Activated CD8-positive, alpha-beta T cell treated with anti-CD3 and anti-CD28 coated beads for 36 hours (primary cell): ENCODE results near the gene IRGC. TPM values are rescaled to one million over a fixed set of nuclear protein-coding genes. Genes with fewer than 3 reads are reported as not detected.

Experiments
- ATAC-seq: fragments of 200-7000 bp; cut with Tn5 transposase; one replicate; pipeline ENCODE4 v1.10.0; 2021; ENCODE audit warnings: mild to moderate bottlenecking, moderate library complexity
- CTCF ChIA-PET: fragments of 350-600 bp; sonication (Branson Sonifier 250); formaldehyde crosslinking; loops from one replicate; lab custom pipeline; 2021; ENCODE audit warnings: antibody characterized with exemption; lab: Charles Lee
- POLR2A ChIA-PET: fragments of 350-600 bp; sonication (Branson Sonifier 250); formaldehyde crosslinking; loops from one replicate; lab custom pipeline; 2021; ENCODE audit warnings: antibody characterized with exemption; lab: Charles Lee
- DNase-seq: peaks from one replicate; pipeline ENCODE4 v3.0.0-alpha.2; 2020
- H3K27ac Mint-ChIP-seq: one replicate; pipeline ENCODE4 v1.8.0; 2021; ENCODE audit warnings: mild to moderate bottlenecking, mixed read lengths
- H3K27me3 Mint-ChIP-seq: one replicate; pipeline ENCODE4 v1.8.0; 2021; ENCODE audit warnings: mixed read lengths
- H3K36me3 Mint-ChIP-seq: one replicate; pipeline ENCODE4 v1.8.0; 2021; ENCODE audit warnings: low read depth, mixed read lengths
- H3K4me1 Mint-ChIP-seq: one replicate; pipeline ENCODE4 v1.8.0; 2021; ENCODE audit warnings: low read depth, mixed read lengths
- H3K4me3 Mint-ChIP-seq: one replicate; pipeline ENCODE4 v1.8.0; 2021; ENCODE audit warnings: mild to moderate bottlenecking, moderate library complexity, mixed read lengths
- H3K9me3 Mint-ChIP-seq: one replicate; pipeline ENCODE4 v1.8.0; 2021; ENCODE audit warnings: mixed read lengths
- intact Hi-C: fragments of 100-400 bp; cut with micrococcal nuclease; formaldehyde crosslinking; loops from one replicate; pipeline ENCODE4 v1.10.0; 2022
- total RNA-seq, 2 experiments: library from RNA; stranded (reverse); gene quantifications; one replicate each; pipeline ENCODE4 v1.2.3, GENCODE V29; 2021
- TF ChIP-seq, protein P1 (sequence below): fragments of 200-600 bp; IDR thresholded peaks from one replicate; pipeline ENCODE4 v1.8.0; 2022; ENCODE audit warnings: antibody characterized with exemption, mild to moderate bottlenecking

The IRGC gene
- total RNA-seq, 2 experiments from 2014 or later = not detected

DNA sequence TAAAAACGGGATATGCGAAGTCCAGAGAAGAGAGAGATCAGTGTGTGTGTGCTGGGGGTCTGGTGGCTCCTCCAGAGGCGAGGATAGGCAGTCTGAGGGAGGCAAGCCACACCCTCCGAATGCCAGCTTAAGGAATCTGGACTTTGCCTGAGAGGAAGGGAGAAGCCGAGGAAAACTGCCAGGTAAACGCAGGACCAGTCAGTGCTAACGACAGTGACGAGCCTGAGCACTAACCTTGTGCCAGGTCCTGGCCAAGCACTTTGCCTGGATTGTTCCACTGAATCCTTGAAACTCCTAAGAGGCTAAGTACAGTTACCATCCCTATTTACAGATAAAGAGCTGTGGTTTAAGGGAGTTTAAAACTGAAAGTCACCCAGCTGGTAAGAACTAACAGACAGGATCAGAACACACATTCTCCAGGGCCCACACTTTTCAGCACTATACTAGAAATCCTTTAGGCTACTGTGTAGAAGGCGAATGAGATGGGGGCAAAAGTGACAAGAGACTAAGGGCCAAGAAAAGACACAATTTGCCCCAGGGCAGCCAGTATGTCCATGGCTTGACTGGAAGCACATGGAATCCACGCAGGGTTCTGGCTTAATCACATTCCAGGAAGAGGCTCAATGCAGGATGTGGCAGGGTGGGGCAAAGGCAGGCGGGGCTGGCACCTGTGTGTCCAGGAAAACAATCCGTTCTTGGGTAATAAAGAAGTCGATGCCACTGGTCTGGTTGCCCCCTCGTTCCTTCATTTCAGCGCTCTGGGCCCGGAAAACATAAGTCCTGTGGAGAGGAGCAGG lies 23.8 kb downstream of the IRGC start:
- Mint-ChIP-seq H3K36me3 (peaks cover 53% of the 10 kb centered on the region), H3K4me1 (no peaks in the 10 kb centered on the region), H3K4me3 (no peak overlapping the region), H3K9me3 (no peaks in the 10 kb centered on the region), H3K27me3 (no peaks in the 10 kb centered on the region), H3K27ac (peak overlapping the region; percentile 25)
- no peak for DNase-seq
- ChIA-PET POLR2A (interaction anchor here (1.3 kb wide), 1 partner anchor 7 kb away, joined by 3 read pairs; no protein-coding TSS in a partner anchor), CTCF (no interaction called here)
- intact Hi-C loops = no loop called here
- no peak for ATAC-seq
- TF ChIP-seq, protein P1, sequence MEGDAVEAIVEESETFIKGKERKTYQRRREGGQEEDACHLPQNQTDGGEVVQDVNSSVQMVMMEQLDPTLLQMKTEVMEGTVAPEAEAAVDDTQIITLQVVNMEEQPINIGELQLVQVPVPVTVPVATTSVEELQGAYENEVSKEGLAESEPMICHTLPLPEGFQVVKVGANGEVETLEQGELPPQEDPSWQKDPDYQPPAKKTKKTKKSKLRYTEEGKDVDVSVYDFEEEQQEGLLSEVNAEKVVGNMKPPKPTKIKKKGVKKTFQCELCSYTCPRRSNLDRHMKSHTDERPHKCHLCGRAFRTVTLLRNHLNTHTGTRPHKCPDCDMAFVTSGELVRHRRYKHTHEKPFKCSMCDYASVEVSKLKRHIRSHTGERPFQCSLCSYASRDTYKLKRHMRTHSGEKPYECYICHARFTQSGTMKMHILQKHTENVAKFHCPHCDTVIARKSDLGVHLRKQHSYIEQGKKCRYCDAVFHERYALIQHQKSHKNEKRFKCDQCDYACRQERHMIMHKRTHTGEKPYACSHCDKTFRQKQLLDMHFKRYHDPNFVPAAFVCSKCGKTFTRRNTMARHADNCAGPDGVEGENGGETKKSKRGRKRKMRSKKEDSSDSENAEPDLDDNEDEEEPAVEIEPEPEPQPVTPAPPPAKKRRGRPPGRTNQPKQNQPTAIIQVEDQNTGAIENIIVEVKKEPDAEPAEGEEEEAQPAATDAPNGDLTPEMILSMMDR = no peak

GRCh38 chr19:43741075-43741825 lies 25.4 kb downstream of the IRGC start:
- Mint-ChIP-seq H3K27ac (peak overlapping the region; percentile 1), H3K4me3 (no peak overlapping the region), H3K9me3 (no peaks in the 10 kb centered on the region), H3K4me1 (peaks cover 6% of the 10 kb centered on the region), H3K27me3 (no peaks in the 10 kb centered on the region), H3K36me3 (peaks cover 59% of the 10 kb centered on the region)
- TF ChIP-seq, protein P1 = no peak
- intact Hi-C loops = no loop called here
- ChIA-PET POLR2A (interaction anchor here (0.6 to 1.3 kb wide), 2 partner anchors 9 to 1853 kb away, joined by 3 to 4 read pairs; no protein-coding TSS in a partner anchor), CTCF (interaction anchor here (1.2 kb wide), 1 partner anchor 68 kb away, joined by 4 read pairs; no protein-coding TSS in a partner anchor)
- ATAC-seq (no peak), DNase-seq (no peak)

DNA sequence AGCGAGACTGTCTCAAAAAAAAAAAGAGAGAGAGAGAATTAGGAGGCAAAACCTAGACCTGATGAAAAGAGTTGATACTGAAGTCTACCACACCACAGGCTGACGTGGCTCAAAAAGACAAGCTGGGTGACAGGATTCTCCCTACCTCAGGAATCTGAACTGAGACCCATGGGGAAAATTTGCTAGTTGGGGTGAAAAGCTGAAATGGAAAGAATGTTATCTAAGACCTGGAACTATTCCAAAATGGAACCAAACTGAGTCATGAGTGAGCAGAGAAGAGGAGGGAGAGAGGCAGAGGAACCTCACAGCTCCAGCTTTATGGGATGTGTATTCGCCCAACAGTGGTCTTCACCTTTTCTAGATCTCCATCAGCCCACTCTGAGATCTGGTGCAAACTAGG lies 27.2 kb downstream of the IRGC start:
- intact Hi-C loops = no loop called here
- no peak for ATAC-seq
- H3K36me3 Mint-ChIP-seq = peaks cover 60% of the 10 kb centered on the region
- no peaks in the 10 kb centered on the region for H3K27me3 Mint-ChIP-seq
- POLR2A ChIA-PET = interaction anchor here (0.8 to 1.7 kb wide), 2 partner anchors 11 to 42 kb away, joined by 3 to 4 read pairs; partner anchors contain the start of gene SMG9
- no peak overlapping the region for H3K27ac Mint-ChIP-seq
- TF ChIP-seq, protein P1 = no peak
- no peak for DNase-seq
- H3K4me3 Mint-ChIP-seq = no peak overlapping the region
- H3K9me3 Mint-ChIP-seq = no peaks in the 10 kb centered on the region
- peaks cover 9% of the 10 kb centered on the region for H3K4me1 Mint-ChIP-seq
- CTCF ChIA-PET = interaction anchor here (1.0 to 4.1 kb wide), 4 partner anchors 23 to 75 kb away, joined by 3 to 26 read pairs (median 4); no protein-coding TSS in a partner anchor

- POLR2A ChIA-PET = no interaction called here
- no peak overlapping the region for H3K4me3 Mint-ChIP-seq
- intact Hi-C loops = no loop called here
- DNase-seq = no peak
- CTCF ChIA-PET = interaction anchor here (1.0 to 3.1 kb wide), 3 partner anchors 47 to 63 kb away, joined by 3 to 29 read pairs (median 11); no protein-coding TSS in a partner anchor
- ATAC-seq = peak; percentile 24
- H3K4me1 Mint-ChIP-seq = peaks cover 26% of the 10 kb centered on the region
- no peaks in the 10 kb centered on the region for H3K9me3 Mint-ChIP-seq
- TF ChIP-seq, protein P1 = no peak
- peak overlapping the region; percentile 71 for H3K27ac Mint-ChIP-seq
- peaks cover 60% of the 10 kb centered on the region for H3K36me3 Mint-ChIP-seq
- H3K27me3 Mint-ChIP-seq = no peaks in the 10 kb centered on the region
These were observed 31.8 kb downstream of the IRGC start for GRCh38 chr19:43747557-43748204.
